ENCODE data around the gene NCOA6.

DNA sequence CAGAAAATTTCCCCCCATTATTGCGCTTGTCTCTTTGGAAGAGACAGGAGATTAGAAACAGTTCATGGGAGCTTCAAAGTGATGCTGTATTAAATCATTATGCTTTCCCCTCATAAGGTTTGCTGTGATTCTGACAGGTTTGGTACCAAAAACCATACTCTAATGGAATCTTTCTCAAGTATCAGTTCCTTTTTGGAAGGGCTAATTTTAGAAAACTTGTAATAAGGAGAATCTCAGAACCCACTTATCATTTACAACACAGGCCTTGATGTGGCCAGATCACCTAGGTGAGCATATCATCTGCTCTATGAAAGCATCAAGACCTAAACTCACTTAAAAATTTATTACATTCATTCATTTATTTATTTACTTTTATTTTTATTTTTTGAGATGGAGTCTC lies 70.1 kb downstream of the NCOA6 start:
- TF ChIP-seq CTCF (IDR thresholded peaks at IDR 0.05) (no peak), EZH2 (IDR thresholded peaks at IDR 0.05; ENCODE audit: borderline replicate concordance, insufficient read depth, low read depth, low read length, poor library complexity, severe bottlenecking) (no peak)

Data from B cell (primary cell).